MM.1S (cell line): ENCODE measurements around the gene NDUFAF3.

Experiments used
- DNase-seq: peaks from one replicate; pipeline ENCODE4 v3.0.0-alpha.2; 2015
- H2AFZ ChIP-seq: fragments of 300-600 bp; sonication (generic); 2 replicates; pipeline ENCODE4 v1.6.0; 2016; ENCODE audit warnings: antibody characterized with exemption, low read length
- H3F3A ChIP-seq: fragments of 300-600 bp; sonication (generic); 2 replicates; pipeline ENCODE4 v1.6.1; 2016; ENCODE audit warnings: mild to moderate bottlenecking, antibody characterized with exemption, low read length, moderate library complexity, mixed read lengths; ENCODE audit not compliant: insufficient read depth
- H3K27ac ChIP-seq: fragments of 300-600 bp; sonication (generic); 2 replicates; pipeline ENCODE4 v1.5.1; 2016; ENCODE audit warnings: mild to moderate bottlenecking, low read length
- H3K27me3 ChIP-seq: fragments of 300-600 bp; sonication (generic); replicated peaks from 2 replicates; pipeline ENCODE4 v1.6.0; 2016; ENCODE audit warnings: low read length; ENCODE audit not compliant: insufficient read depth
- H3K36me3 ChIP-seq: fragments of 300-600 bp; sonication (generic); replicated peaks from 2 replicates; pipeline ENCODE4 v1.6.1; 2016; ENCODE audit warnings: mild to moderate bottlenecking, low read length, mixed read lengths; ENCODE audit not compliant: insufficient read depth
- H3K4me1 ChIP-seq: fragments of 300-600 bp; sonication (generic); 2 replicates; pipeline ENCODE4 v1.6.1; 2016; ENCODE audit warnings: low read length, mixed read lengths
- H3K4me2 ChIP-seq: fragments of 300-600 bp; sonication (generic); 2 replicates; pipeline ENCODE4 v1.6.0; 2016; ENCODE audit warnings: low read depth, low read length
- H3K4me3 ChIP-seq: fragments of 300-600 bp; sonication (generic); 2 replicates; pipeline ENCODE4 v1.5.1; 2016; ENCODE audit warnings: low read length, mixed read lengths
- H3K79me2 ChIP-seq: fragments of 300-600 bp; sonication (generic); 2 replicates; pipeline ENCODE4 v1.6.1; 2016; ENCODE audit warnings: mixed run types, low read length, mixed read lengths
- H3K9ac ChIP-seq: fragments of 300-600 bp; sonication (generic); 2 replicates; pipeline ENCODE4 v1.6.1; 2016; ENCODE audit warnings: low read length, mixed read lengths
- H3K9me2 ChIP-seq: fragments of 300-600 bp; sonication (generic); replicated peaks from 2 replicates; pipeline ENCODE4 v1.6.1; 2016; ENCODE audit warnings: mild to moderate bottlenecking, low read length, mixed read lengths; ENCODE audit not compliant: insufficient read depth
- H3K9me3 ChIP-seq: fragments of 300-600 bp; sonication (generic); replicated peaks from 2 replicates; pipeline ENCODE4 v1.6.1; 2016; ENCODE audit warnings: mild to moderate bottlenecking, low read length, mixed read lengths; ENCODE audit not compliant: insufficient read depth
- H4K20me1 ChIP-seq: fragments of 300-600 bp; sonication (generic); 2 replicates; pipeline ENCODE4 v1.6.1; 2016; ENCODE audit warnings: mild to moderate bottlenecking, low read length, moderate library complexity, mixed read lengths; ENCODE audit not compliant: insufficient read depth
- EZH2 ChIP-seq: fragments of 300-600 bp; sonication (generic); optimal IDR thresholded peaks from 2 replicates; pipeline ENCODE3; 2017; ENCODE audit warnings: low read depth, mild to moderate bottlenecking, antibody characterized with exemption, low read length, mixed read lengths
- EZH2phosphoT487 ChIP-seq: fragments of 300-600 bp; sonication (generic); IDR thresholded peaks from 2 replicates; pipeline ENCODE4 v1.6.1; 2018; ENCODE audit warnings: antibody characterized with exemption, low read length
- TF ChIP-seq, protein P1 (sequence below): fragments of 300-600 bp; sonication (generic); IDR thresholded peaks from 2 replicates; pipeline ENCODE4 v1.5.1; 2016; ENCODE audit warnings: antibody characterized with exemption, low read length, mixed read lengths

Gene NDUFAF3

GRCh38 chr3:49013113-49013737 is 8.7 kb upstream of the NDUFAF3 start:
- Histone ChIP-seq H4K20me1 (0 out of 2 replicates have a peak, but pooled peaks cover 2% of the 10 kb centered on the region), H3K36me3 (peaks cover 7% of the 10 kb centered on the region; the same call in 1 of the 2 replicates), H3K4me2 (no peak overlapping the region), H3K79me2 (peaks cover 66% of the 10 kb centered on the region), H2AFZ (no peak overlapping the region), H3K9me2 (no peaks in the 10 kb centered on the region), H3K4me3 (no peak overlapping the region), H3K9me3 (no peaks in the 10 kb centered on the region), H3K9ac (no peak overlapping the region), H3K27ac (no peak overlapping the region), H3F3A (peaks cover 24% of the 10 kb centered on the region), H3K4me1 (peaks cover 9% of the 10 kb centered on the region; the same call in 1 of the 2 replicates), H3K27me3 (no peaks in the 10 kb centered on the region)
- TF ChIP-seq, protein P1, sequence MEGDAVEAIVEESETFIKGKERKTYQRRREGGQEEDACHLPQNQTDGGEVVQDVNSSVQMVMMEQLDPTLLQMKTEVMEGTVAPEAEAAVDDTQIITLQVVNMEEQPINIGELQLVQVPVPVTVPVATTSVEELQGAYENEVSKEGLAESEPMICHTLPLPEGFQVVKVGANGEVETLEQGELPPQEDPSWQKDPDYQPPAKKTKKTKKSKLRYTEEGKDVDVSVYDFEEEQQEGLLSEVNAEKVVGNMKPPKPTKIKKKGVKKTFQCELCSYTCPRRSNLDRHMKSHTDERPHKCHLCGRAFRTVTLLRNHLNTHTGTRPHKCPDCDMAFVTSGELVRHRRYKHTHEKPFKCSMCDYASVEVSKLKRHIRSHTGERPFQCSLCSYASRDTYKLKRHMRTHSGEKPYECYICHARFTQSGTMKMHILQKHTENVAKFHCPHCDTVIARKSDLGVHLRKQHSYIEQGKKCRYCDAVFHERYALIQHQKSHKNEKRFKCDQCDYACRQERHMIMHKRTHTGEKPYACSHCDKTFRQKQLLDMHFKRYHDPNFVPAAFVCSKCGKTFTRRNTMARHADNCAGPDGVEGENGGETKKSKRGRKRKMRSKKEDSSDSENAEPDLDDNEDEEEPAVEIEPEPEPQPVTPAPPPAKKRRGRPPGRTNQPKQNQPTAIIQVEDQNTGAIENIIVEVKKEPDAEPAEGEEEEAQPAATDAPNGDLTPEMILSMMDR, result no peak
- TF ChIP-seq EZH2phosphoT487 (no peak), EZH2 (no peak)
- no peak for DNase-seq

GRCh38 chr3:49013738-49014660 is 7.9 kb upstream of the NDUFAF3 start:
- Histone ChIP-seq H3F3A (peaks cover 27% of the 10 kb centered on the region), H3K79me2 (peaks cover 59% of the 10 kb centered on the region), H3K4me3 (no peak overlapping the region), H2AFZ (no peak overlapping the region), H4K20me1 (0 out of 2 replicates have a peak, but pooled peaks cover 2% of the 10 kb centered on the region), H3K9me3 (no peaks in the 10 kb centered on the region), H3K27ac (no peak overlapping the region), H3K9ac (no peak overlapping the region), H3K36me3 (peaks cover 7% of the 10 kb centered on the region; the same call in 1 of the 2 replicates), H3K4me1 (peaks cover 9% of the 10 kb centered on the region; the same call in 1 of the 2 replicates), H3K4me2 (no peak overlapping the region), H3K27me3 (no peaks in the 10 kb centered on the region), H3K9me2 (no peaks in the 10 kb centered on the region)
- TF ChIP-seq, protein P1, result peak; percentile 69
- TF ChIP-seq EZH2 (no peak), EZH2phosphoT487 (no peak)
- DNase-seq, result peak; percentile 66

GRCh38 chr3:49015072-49015471 is 6.8 kb upstream of the NDUFAF3 start:
- Histone ChIP-seq H3K36me3 (peaks cover 7% of the 10 kb centered on the region; the same call in 1 of the 2 replicates), H3K9me3 (no peaks in the 10 kb centered on the region), H3K27me3 (no peaks in the 10 kb centered on the region), H3K9me2 (no peaks in the 10 kb centered on the region), H3K4me1 (peaks cover 15% of the 10 kb centered on the region), H3K4me2 (no peak overlapping the region), H2AFZ (no peak overlapping the region), H3K27ac (no peak overlapping the region), H4K20me1 (0 out of 2 replicates have a peak, but pooled peaks cover 2% of the 10 kb centered on the region), H3K79me2 (peaks cover 54% of the 10 kb centered on the region), H3K9ac (no peak overlapping the region), H3K4me3 (no peak overlapping the region), H3F3A (peaks cover 36% of the 10 kb centered on the region; the same call in 1 of the 2 replicates)
- DNase-seq, result no peak
- TF ChIP-seq, protein P1, result no peak
- no peak for TF ChIP-seq EZH2phosphoT487
- TF ChIP-seq EZH2, result no peak
